AG04449 (cell line): ENCODE data around the gene ZNF692.

Experiments used
- CTCF ChIA-PET: fragments of 350-600 bp; formaldehyde crosslinking; extraction: SDS; loops from one replicate; lab custom pipeline; 2021; ENCODE audit warnings: antibody characterized with exemption; lab: Yijun Ruan, JAX
- POLR2A ChIA-PET: fragments of 400-600, 350-600 bp; formaldehyde crosslinking; extraction: SDS; loops from one replicate; lab custom pipeline; 2020; ENCODE audit warnings: antibody characterized with exemption, inconsistent platforms; lab: Yijun Ruan, JAX
- DNase-seq: peaks from one replicate; pipeline ENCODE4 v3.0.0-alpha.2; 2010; ENCODE audit warnings: low read depth, low spot score
- H3K4me3 ChIP-seq: 2 replicates; pipeline ENCODE4 v1.5.1; 2011; ENCODE audit warnings: low read depth, mild to moderate bottlenecking, control low read depth, low read length
- TF ChIP-seq, protein P1 (sequence below): IDR thresholded peaks from one replicate; pipeline ENCODE4 v1.5.1; 2011; ENCODE audit warnings: mild to moderate bottlenecking, moderate library complexity, low read length, control low read depth, inconsistent platforms; ENCODE audit not compliant: insufficient read depth; ENCODE audit errors: missing control alignments

Gene ZNF692

GRCh38 chr1:248901578-248901977 is 42.7 kb upstream of the ZNF692 start:
- DNase-seq = no peak
- no peak overlapping the region for H3K4me3 ChIP-seq
- CTCF ChIA-PET = no interaction called here
- TF ChIP-seq, protein P1, sequence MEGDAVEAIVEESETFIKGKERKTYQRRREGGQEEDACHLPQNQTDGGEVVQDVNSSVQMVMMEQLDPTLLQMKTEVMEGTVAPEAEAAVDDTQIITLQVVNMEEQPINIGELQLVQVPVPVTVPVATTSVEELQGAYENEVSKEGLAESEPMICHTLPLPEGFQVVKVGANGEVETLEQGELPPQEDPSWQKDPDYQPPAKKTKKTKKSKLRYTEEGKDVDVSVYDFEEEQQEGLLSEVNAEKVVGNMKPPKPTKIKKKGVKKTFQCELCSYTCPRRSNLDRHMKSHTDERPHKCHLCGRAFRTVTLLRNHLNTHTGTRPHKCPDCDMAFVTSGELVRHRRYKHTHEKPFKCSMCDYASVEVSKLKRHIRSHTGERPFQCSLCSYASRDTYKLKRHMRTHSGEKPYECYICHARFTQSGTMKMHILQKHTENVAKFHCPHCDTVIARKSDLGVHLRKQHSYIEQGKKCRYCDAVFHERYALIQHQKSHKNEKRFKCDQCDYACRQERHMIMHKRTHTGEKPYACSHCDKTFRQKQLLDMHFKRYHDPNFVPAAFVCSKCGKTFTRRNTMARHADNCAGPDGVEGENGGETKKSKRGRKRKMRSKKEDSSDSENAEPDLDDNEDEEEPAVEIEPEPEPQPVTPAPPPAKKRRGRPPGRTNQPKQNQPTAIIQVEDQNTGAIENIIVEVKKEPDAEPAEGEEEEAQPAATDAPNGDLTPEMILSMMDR = no peak
- POLR2A ChIA-PET = no interaction called here

DNA sequence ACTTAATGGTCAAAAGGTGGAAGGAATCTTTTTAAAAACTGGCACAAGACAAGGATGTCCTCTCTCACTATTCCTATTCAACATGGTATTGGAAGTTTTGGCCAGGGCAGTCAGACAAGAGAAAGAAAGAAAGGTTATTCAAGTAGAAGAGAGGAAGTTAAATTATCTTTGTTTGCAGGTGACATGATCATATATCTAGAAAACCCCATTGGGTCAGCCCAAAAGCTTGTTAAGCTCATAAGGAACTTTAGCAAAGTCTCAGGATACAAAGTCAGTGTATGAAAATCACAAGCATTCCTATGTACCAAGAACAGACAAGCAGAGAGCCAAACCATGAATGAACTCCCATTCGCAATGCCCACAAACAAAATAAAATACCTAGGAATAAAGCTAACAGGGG is 41.8 kb upstream of the ZNF692 start:
- POLR2A ChIA-PET = no interaction called here
- TF ChIP-seq, protein P1 = no peak

GRCh38 chr1:248897412-248898337 is 38.8 kb upstream of the ZNF692 start:
- no peak for DNase-seq
- POLR2A ChIA-PET = no interaction called here
- TF ChIP-seq, protein P1 = no peak
- H3K4me3 ChIP-seq = no peak overlapping the region
- CTCF ChIA-PET = no interaction called here

More for the DNA sequence above, 41.8 kb upstream of the ZNF692 start:
- CTCF ChIA-PET = no interaction called here
- no peak for DNase-seq
- H3K4me3 ChIP-seq = no peak overlapping the region

DNA sequence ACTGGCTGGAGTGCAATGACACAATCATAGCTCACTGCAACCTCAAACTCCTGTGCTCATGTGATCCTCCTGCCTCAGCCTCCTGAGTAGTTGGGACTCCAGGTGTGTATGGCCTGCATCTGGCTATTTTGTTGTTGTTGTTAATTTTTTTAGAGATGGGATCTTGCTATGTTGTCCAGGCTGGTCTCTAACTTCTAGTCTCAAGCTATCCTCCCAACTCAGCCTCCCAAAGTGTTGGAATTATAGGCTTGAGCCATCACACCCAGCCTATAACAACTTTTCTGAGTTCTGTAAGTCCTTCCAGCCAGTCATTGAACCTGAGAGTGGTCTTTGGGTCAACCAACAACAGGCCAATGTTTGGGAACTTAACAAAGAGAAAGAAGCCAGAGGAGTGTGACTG is 36.0 kb upstream of the ZNF692 start:
- ChIA-PET POLR2A (no interaction called here), CTCF (no interaction called here)
- no peak overlapping the region for H3K4me3 ChIP-seq
- DNase-seq = no peak
- TF ChIP-seq, protein P1 = no peak

DNA sequence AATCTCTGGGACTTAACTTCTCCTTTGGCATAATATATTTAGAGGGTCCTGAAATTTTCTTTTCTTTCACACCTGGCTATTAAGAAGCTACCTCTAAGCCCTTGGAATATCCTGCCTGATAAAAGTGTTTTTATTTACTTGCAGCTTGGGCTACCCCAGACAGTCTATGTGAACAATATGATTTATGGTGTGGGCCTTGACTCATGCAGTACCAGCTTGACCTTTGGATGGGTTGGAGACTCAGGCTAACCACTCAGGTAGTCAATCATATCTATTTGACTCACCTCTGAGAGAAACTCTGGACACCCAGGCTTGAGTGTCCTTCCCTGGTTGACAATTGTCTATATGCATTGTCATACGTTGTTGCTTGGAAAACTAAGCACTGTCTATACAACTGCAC is 33.7 kb upstream of the ZNF692 start:
- TF ChIP-seq, protein P1 = no peak
- no peak for DNase-seq
- H3K4me3 ChIP-seq = no peak overlapping the region
- POLR2A ChIA-PET = no interaction called here
- CTCF ChIA-PET = interaction anchor here (0.9 kb wide), 1 partner anchor 11 kb away, joined by 3 read pairs; no protein-coding TSS in a partner anchor

- POLR2A ChIA-PET = no interaction called here
- DNase-seq = no peak
- CTCF ChIA-PET = interaction anchor here (0.9 kb wide), 1 partner anchor 10 kb away, joined by 3 read pairs; no protein-coding TSS in a partner anchor
- TF ChIP-seq, protein P1 = no peak
- H3K4me3 ChIP-seq = no peak overlapping the region
These were observed 32.9 kb upstream of the ZNF692 start for GRCh38 chr1:248891758-248892157.
